ENCODE data around the gene ACTN4.

DNA sequence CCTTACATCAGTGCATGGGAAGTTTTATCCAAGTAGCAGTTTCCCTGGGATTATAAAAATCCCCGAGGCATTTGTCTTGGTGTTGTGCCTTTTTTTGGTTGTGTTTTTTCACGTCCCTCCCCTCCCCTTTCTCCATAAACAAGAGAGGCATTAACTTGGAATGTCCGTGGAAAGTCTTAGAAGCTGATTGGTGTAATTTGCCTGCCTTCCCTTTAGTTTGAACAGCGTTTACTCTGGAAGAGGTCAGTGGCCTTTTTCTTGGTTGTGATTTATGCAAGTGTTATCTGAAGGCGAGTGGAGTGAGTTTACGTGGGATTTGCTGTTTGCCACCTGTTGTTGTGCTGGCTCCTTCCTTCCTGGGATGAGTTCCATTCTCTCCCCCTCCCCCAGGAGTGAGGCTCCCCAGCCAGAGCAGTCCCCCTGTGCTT lies 7.2 kb downstream of the ACTN4 start:
- TF ChIP-seq, protein P1, sequence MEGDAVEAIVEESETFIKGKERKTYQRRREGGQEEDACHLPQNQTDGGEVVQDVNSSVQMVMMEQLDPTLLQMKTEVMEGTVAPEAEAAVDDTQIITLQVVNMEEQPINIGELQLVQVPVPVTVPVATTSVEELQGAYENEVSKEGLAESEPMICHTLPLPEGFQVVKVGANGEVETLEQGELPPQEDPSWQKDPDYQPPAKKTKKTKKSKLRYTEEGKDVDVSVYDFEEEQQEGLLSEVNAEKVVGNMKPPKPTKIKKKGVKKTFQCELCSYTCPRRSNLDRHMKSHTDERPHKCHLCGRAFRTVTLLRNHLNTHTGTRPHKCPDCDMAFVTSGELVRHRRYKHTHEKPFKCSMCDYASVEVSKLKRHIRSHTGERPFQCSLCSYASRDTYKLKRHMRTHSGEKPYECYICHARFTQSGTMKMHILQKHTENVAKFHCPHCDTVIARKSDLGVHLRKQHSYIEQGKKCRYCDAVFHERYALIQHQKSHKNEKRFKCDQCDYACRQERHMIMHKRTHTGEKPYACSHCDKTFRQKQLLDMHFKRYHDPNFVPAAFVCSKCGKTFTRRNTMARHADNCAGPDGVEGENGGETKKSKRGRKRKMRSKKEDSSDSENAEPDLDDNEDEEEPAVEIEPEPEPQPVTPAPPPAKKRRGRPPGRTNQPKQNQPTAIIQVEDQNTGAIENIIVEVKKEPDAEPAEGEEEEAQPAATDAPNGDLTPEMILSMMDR (IDR thresholded peaks at IDR 0.05), result no peak
- TF ChIP-seq POLR2A (IDR thresholded peaks at IDR 0.05), result no peak
